ENCODE data around the gene DVL1.

DNA sequence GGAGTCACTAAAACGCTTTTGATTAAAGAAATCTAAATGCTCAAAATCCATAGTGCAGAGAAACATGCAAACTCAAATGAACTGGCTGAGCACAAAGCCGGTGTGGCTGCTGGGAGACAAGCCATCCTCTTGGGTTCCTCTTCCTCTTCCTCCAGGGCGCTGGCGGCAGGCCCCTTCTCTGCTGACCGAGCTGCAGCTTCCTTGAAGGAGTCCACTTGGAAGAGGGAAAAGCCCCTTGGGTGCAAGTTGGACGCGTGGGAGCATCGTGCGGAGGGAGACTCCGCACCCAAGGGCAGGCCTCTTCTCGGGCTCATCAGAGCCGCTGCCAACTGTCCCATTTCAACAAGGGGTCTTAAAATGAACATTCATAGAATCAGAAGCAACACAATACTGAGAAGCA lies 42.0 kb upstream of the DVL1 start:
- TF ChIP-seq POLR2A (IDR thresholded peaks at IDR 0.05), result no peak
- TF ChIP-seq, protein P1, sequence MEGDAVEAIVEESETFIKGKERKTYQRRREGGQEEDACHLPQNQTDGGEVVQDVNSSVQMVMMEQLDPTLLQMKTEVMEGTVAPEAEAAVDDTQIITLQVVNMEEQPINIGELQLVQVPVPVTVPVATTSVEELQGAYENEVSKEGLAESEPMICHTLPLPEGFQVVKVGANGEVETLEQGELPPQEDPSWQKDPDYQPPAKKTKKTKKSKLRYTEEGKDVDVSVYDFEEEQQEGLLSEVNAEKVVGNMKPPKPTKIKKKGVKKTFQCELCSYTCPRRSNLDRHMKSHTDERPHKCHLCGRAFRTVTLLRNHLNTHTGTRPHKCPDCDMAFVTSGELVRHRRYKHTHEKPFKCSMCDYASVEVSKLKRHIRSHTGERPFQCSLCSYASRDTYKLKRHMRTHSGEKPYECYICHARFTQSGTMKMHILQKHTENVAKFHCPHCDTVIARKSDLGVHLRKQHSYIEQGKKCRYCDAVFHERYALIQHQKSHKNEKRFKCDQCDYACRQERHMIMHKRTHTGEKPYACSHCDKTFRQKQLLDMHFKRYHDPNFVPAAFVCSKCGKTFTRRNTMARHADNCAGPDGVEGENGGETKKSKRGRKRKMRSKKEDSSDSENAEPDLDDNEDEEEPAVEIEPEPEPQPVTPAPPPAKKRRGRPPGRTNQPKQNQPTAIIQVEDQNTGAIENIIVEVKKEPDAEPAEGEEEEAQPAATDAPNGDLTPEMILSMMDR (IDR thresholded peaks at IDR 0.05), result no peak
